A549 (cell line): ENCODE data around the gene ARHGAP26. TPM values are rescaled to one million over a fixed set of nuclear protein-coding genes. Genes with fewer than 3 reads are reported as not detected.

Experiments used
- ATAC-seq, 2 experiments: fragments of 200-7000 bp in 1 of 2; fragments of >200 bp in 1 of 2; cut with Nextera tagmentation in 1 of 2; cut with Tn5 transposase in 1 of 2; 3 replicates each; pipeline versions ENCODE4 v1.8.0 to v1.9.1; 2018 to 2020; ENCODE audit warnings: mild to moderate bottlenecking in 1 of 2, moderate library complexity in 1 of 2
- CTCF ChIA-PET: fragments of 300-600 bp; sonication (Branson Sonifier 250); formaldehyde crosslinking; extraction: SDS; loops from one replicate; lab custom pipeline; 2021; ENCODE audit warnings: antibody characterized with exemption, inconsistent platforms; lab: Yijun Ruan, JAX
- POLR2A ChIA-PET: fragments of 350-600 bp; formaldehyde crosslinking; extraction: SDS; loops from one replicate; lab custom pipeline; 2021; ENCODE audit warnings: antibody characterized with exemption, inconsistent platforms; lab: Yijun Ruan, JAX
- DNase-seq, 2 experiments: peaks; one replicate each; pipeline versions ENCODE4 v3.0.0 to v3.0.0-alpha.2; 2011 to 2016; ENCODE audit warnings: low read depth in 1 of 2, low spot score in 1 of 2
- FAIRE-seq: peaks from 2 replicates; lab custom pipeline; 2011; peaks lifted over from hg19 to GRCh38; lab: Jason Lieb, UNC
- H3K27ac ChIP-seq, 2 experiments: fragments of >200 bp; sonication (Bioruptor Twin); formaldehyde crosslinking; 3 replicates each; pipeline ENCODE4 v1.5.1; 2016 to 2017
- H3K4me1 ChIP-seq: fragments of >200 bp; sonication (Bioruptor Twin); formaldehyde crosslinking; 3 replicates; pipeline ENCODE4 v1.6.1; 2016
- H3K4me2 ChIP-seq: fragments of >200 bp; sonication (Bioruptor Twin); formaldehyde crosslinking; 3 replicates; pipeline ENCODE4 v1.6.1; 2016
- H3K4me3 ChIP-seq: fragments of >200 bp; sonication (Bioruptor Twin); formaldehyde crosslinking; 3 replicates; pipeline ENCODE4 v1.5.1; 2016
- H3K9me3 ChIP-seq: fragments of >200 bp; sonication (Bioruptor Twin); formaldehyde crosslinking; 3 replicates; pipeline ENCODE4 v1.6.1; 2016
- ATOH8 ChIP-seq: fragments of 250-450 bp; sonication (Bioruptor Pico); IDR thresholded peaks from 2 replicates; pipeline ENCODE4 v1.5.0; 2020; ENCODE audit warnings: low read depth, mild to moderate bottlenecking, moderate library complexity
- BCL3 ChIP-seq: fragments of >200 bp; sonication (Bioruptor Twin); formaldehyde crosslinking; IDR thresholded peaks from 3 replicates; pipeline ENCODE4 v1.6.1; 2016
- CHD4 ChIP-seq: fragments of 200-600 bp; sonication (generic); IDR thresholded peaks from 2 replicates; pipeline ENCODE4 v1.6.1; 2016; ENCODE audit warnings: antibody characterized with exemption, mild to moderate bottlenecking, borderline replicate concordance
- FOXS1 ChIP-seq: fragments of 250-450 bp; sonication (Bioruptor Pico); IDR thresholded peaks from 2 replicates; pipeline ENCODE4 v1.5.0; 2020; ENCODE audit warnings: mild to moderate bottlenecking, moderate library complexity
- GATA3 ChIP-seq: IDR thresholded peaks from 2 replicates; pipeline ENCODE4 v1.6.1; 2012; ENCODE audit warnings: borderline replicate concordance
- MAFK ChIP-seq: fragments of 450-650 bp; IDR thresholded peaks from 2 replicates; pipeline ENCODE4 v1.6.1; 2014; ENCODE audit not compliant: partially characterized antibody
- NR3C1 ChIP-seq: fragments of >200 bp; sonication (Bioruptor Twin); formaldehyde crosslinking; IDR thresholded peaks from 3 replicates; pipeline ENCODE4 v1.6.1; 2017
- ZNF302 ChIP-seq: fragments of 250-450 bp; sonication (Bioruptor Pico); IDR thresholded peaks from 2 replicates; pipeline ENCODE4 v1.9.0; 2021; ENCODE audit warnings: inconsistent platforms, mild to moderate bottlenecking, moderate library complexity
- WGBS: methylation state at CpG from one replicate; pipeline ENCODE4 v1.1.6; 2017; ENCODE audit errors: missing lambda C conversion rate; 5-methylcytosine and 5-hydroxymethylcytosine counted together
- polyA plus RNA-seq, 4 experiments: library from polyadenylated mRNA; depleted of rRNA in 3 of 4; stranded (reverse); fragments of >200 nt; fragmentation: RNase III in 1 of 4; extraction: RNeasy Plus Mini Kit Qiagen cat#74134 plus additional on column Dnase treatment in 1 of 4; gene quantifications; 2 replicates in 3 of 4; 3 replicates in 1 of 4; pipeline ENCODE4 v1.2.3, GENCODE V29; 2011 to 2017
- TF ChIP-seq, protein P1 (sequence below): fragments of 200-600 bp; sonication (generic); IDR thresholded peaks from 2 replicates; pipeline ENCODE4 v1.6.1; 2016; ENCODE audit warnings: antibody characterized with exemption, mild to moderate bottlenecking, moderate library complexity
- TF ChIP-seq, protein P2 (sequence below): fragments of 450-650 bp; IDR thresholded peaks from 2 replicates; pipeline ENCODE4 v1.6.1; 2014; ENCODE audit warnings: antibody characterized with exemption
- TF ChIP-seq, protein P3 (sequence below): IDR thresholded peaks from 2 replicates; pipeline ENCODE4 v1.6.1; 2012

ARHGAP26 gene
- polyA plus RNA-seq, 2 of the 4 experiments (the other 2 are of a cell fraction) = 6.6 to 19.1 TPM

DNA sequence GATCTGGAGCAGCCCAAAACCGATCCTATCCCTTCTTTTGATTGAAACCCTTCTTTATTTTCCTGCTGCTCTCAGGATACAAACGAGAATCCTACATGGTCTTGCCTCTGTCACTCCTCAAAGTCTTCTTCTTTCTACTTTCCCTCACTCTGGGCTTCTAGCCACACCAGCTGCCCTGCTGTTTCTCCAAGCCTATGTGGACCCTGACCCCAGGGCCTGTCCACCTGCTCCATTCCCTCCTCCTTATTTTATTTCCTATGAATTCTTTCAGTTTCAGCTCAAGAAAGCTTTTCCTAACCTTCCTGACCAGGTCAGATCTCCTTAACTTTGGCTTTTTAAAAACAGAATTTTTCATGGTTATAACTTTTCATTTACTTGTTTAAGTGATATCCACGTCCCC lies 141.0 kb downstream of the ARHGAP26 start:
- Histone ChIP-seq H3K4me2 (no peak overlapping the region), H3K27ac (no peak overlapping the region), H3K4me3 (no peak overlapping the region), H3K4me1 (no peaks in the 10 kb centered on the region), H3K9me3 (no peaks in the 10 kb centered on the region)
- DNase-seq (no peak), ATAC-seq (no peak), FAIRE-seq (no peak)
- 73% methylated on average over 3 of the region's 3 CpGs for WGBS
- ChIA-PET POLR2A (no interaction called here), CTCF (interaction anchor here (1.0 to 4.0 kb wide), 5 partner anchors 11 to 198 kb away, joined by 3 to 20 read pairs (median 6); no protein-coding TSS in a partner anchor)
- no peak for TF ChIP-seq ATOH8 (CRISPR knock-in tag)

DNA sequence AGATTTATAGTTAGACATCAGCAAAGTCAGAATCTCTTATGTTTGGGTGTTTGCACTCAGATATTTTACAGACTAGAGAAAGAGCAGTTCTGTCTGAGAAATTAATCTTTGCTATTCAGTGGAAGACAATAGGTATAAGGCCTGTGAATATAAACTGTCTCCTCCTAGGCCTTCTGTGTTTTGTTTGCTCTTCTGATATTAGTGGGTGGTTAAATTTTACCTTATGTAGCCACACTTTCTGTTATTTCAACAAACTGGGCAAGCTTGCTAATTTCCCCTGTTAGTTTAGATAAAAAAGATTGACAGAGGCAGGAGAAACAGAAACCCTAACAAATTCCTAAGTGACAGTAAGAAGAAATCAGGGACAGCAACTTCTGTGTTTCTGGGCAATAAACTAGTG lies 141.6 kb downstream of the ARHGAP26 start:
- no peak overlapping the region for H3K27ac ChIP-seq
- H3K4me3 ChIP-seq = no peak overlapping the region
- POLR2A ChIA-PET = no interaction called here
- no peaks in the 10 kb centered on the region for H3K9me3 ChIP-seq
- DNase-seq (no peak), FAIRE-seq (no peak)
- CTCF ChIA-PET = interaction anchor here (1.0 to 4.0 kb wide), 5 partner anchors 10 to 199 kb away, joined by 3 to 20 read pairs (median 6); no protein-coding TSS in a partner anchor
- TF ChIP-seq NR3C1 (no peak), FOXS1 (CRISPR knock-in tag) (no peak)
- TF ChIP-seq, all 56 proteins: peak for 0
- no peak for ATAC-seq
- Histone ChIP-seq H3K4me1 (no peaks in the 10 kb centered on the region), H3K4me2 (no peak overlapping the region)

GRCh38 chr5:142913728-142914338 lies 143.7 kb downstream of the ARHGAP26 start:
- Histone ChIP-seq H3K4me2 (no peak overlapping the region), H3K4me1 (no peaks in the 10 kb centered on the region), H3K9me3 (no peaks in the 10 kb centered on the region), H3K4me3 (no peak overlapping the region), H3K27ac (no peak overlapping the region)
- peak; percentile 51 to 67; a peak in 4 of 6 replicates for ATAC-seq
- WGBS = 87% methylated on average over 8 of the region's 9 CpGs
- DNase-seq = no peak
- TF ChIP-seq, protein P1, sequence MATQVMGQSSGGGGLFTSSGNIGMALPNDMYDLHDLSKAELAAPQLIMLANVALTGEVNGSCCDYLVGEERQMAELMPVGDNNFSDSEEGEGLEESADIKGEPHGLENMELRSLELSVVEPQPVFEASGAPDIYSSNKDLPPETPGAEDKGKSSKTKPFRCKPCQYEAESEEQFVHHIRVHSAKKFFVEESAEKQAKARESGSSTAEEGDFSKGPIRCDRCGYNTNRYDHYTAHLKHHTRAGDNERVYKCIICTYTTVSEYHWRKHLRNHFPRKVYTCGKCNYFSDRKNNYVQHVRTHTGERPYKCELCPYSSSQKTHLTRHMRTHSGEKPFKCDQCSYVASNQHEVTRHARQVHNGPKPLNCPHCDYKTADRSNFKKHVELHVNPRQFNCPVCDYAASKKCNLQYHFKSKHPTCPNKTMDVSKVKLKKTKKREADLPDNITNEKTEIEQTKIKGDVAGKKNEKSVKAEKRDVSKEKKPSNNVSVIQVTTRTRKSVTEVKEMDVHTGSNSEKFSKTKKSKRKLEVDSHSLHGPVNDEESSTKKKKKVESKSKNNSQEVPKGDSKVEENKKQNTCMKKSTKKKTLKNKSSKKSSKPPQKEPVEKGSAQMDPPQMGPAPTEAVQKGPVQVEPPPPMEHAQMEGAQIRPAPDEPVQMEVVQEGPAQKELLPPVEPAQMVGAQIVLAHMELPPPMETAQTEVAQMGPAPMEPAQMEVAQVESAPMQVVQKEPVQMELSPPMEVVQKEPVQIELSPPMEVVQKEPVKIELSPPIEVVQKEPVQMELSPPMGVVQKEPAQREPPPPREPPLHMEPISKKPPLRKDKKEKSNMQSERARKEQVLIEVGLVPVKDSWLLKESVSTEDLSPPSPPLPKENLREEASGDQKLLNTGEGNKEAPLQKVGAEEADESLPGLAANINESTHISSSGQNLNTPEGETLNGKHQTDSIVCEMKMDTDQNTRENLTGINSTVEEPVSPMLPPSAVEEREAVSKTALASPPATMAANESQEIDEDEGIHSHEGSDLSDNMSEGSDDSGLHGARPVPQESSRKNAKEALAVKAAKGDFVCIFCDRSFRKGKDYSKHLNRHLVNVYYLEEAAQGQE = no peak
- no peak for FAIRE-seq
- CTCF ChIA-PET = interaction anchor here (1.0 to 4.0 kb wide), 9 partner anchors 8 to 201 kb away, joined by 3 to 20 read pairs (median 4); no protein-coding TSS in a partner anchor
- POLR2A ChIA-PET = no interaction called here

DNA sequence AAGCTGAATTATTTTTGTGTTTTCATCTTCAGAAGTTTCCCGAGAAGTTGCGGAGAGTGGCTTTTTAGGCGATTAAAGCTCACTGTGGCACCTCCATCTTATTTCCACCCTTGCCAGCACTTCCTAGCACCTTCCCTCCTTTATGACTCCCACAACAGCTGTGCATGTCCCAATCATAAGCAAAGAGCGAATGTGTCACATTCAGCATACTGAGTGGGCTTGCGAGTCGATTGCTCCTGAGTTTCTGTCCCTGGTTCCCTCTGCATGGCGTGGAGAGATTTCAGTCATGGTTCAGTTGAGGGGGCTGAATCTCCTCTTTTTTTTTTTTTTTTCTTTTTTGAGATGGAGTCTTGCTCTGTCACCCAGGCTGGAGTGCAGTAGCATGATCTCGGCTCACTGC lies 144.9 kb downstream of the ARHGAP26 start:
- Histone ChIP-seq H3K9me3 (no peaks in the 10 kb centered on the region), H3K27ac (no peak overlapping the region), H3K4me1 (peaks cover 1% of the 10 kb centered on the region; the same call in 1 of the 3 replicates), H3K4me3 (no peak overlapping the region), H3K4me2 (no peak overlapping the region)
- ChIA-PET CTCF (interaction anchor here (0.6 to 3.5 kb wide), 13 partner anchors 9 to 704 kb away, joined by 3 to 17 read pairs (median 3); partner anchors contain the start of gene ARHGAP26), POLR2A (no interaction called here)
- no peak for DNase-seq
- TF ChIP-seq ZNF302 = no peak
- TF ChIP-seq, protein P2, sequence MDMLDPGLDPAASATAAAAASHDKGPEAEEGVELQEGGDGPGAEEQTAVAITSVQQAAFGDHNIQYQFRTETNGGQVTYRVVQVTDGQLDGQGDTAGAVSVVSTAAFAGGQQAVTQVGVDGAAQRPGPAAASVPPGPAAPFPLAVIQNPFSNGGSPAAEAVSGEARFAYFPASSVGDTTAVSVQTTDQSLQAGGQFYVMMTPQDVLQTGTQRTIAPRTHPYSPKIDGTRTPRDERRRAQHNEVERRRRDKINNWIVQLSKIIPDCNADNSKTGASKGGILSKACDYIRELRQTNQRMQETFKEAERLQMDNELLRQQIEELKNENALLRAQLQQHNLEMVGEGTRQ = no peak
- TF ChIP-seq NR3C1 = no peak
- no peak for TF ChIP-seq MAFK
- TF ChIP-seq CHD4 = no peak
- TF ChIP-seq GATA3 = no peak
- no peak for TF ChIP-seq BCL3
- TF ChIP-seq, protein P3, sequence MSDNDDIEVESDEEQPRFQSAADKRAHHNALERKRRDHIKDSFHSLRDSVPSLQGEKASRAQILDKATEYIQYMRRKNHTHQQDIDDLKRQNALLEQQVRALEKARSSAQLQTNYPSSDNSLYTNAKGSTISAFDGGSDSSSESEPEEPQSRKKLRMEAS = no peak
- no peak for FAIRE-seq
- ATAC-seq = no peak; a peak in 1 of 6 replicates
- WGBS = 93% methylated on average over 8 of the region's 8 CpGs
